ENCODE data around the gene FREM2. TPM values are rescaled to one million over a fixed set of nuclear protein-coding genes. Genes with fewer than 3 reads are reported as not detected.

The FREM2 gene
- polyA plus RNA-seq, 1 experiment = not detected

- ChIA-PET POLR2A (no interaction called here), CTCF (interaction anchor here (0.7 to 1.1 kb wide), 2 partner anchors 16 to 19 kb away, joined by 3 read pairs; no protein-coding TSS in a partner anchor)
- Histone ChIP-seq H3K36me3 (ENCODE audit: control insufficient read depth, insufficient read depth, low read length) (no peaks in the 10 kb centered on the region), H3K27me3 (ENCODE audit: control insufficient read depth, insufficient read depth, low read length) (no peaks in the 10 kb centered on the region; the same call in 1 of the 2 replicates), H3K4me3 (ENCODE audit: low read depth, low read length) (no peak overlapping the region)
- no peak for DNase-seq (ENCODE audit: low read depth)
- no peak for TF ChIP-seq CTCF (IDR thresholded peaks at IDR 0.05; ENCODE audit: insufficient read depth, low read depth, low read length)
Observed at GRCh38 chr13:38753878-38754277, 67.0 kb downstream of the FREM2 start.

- ChIA-PET CTCF (no interaction called here), POLR2A (no interaction called here)
- H3K4me3 ChIP-seq (ENCODE audit: low read depth, low read length) = no peak overlapping the region
- DNase-seq (ENCODE audit: low read depth) = no peak
- H3K27me3 ChIP-seq (ENCODE audit: control insufficient read depth, insufficient read depth, low read length) = no peaks in the 10 kb centered on the region; the same call in 1 of the 2 replicates
- H3K36me3 ChIP-seq (ENCODE audit: control insufficient read depth, insufficient read depth, low read length) = no peaks in the 10 kb centered on the region
- no peak for TF ChIP-seq CTCF (IDR thresholded peaks at IDR 0.05; ENCODE audit: insufficient read depth, low read depth, low read length)
Observed at GRCh38 chr13:38755793-38756192, 68.9 kb downstream of the FREM2 start.

- Histone ChIP-seq H3K27me3 (ENCODE audit: control insufficient read depth, insufficient read depth, low read length) (no peaks in the 10 kb centered on the region; the same call in 1 of the 2 replicates), H3K4me3 (ENCODE audit: low read depth, low read length) (no peak overlapping the region), H3K36me3 (ENCODE audit: control insufficient read depth, insufficient read depth, low read length) (no peaks in the 10 kb centered on the region)
- TF ChIP-seq CTCF (IDR thresholded peaks at IDR 0.05; ENCODE audit: insufficient read depth, low read depth, low read length) = no peak
- no peak for DNase-seq (ENCODE audit: low read depth)
- POLR2A ChIA-PET = no interaction called here
- CTCF ChIA-PET = no interaction called here
Observed at GRCh38 chr13:38758277-38758676, 71.4 kb downstream of the FREM2 start.

- no peak overlapping the region for H3K4me3 ChIP-seq (ENCODE audit: low read depth, low read length)
- no peak for TF ChIP-seq CTCF (IDR thresholded peaks at IDR 0.05; ENCODE audit: insufficient read depth, low read depth, low read length)
- ChIA-PET POLR2A (no interaction called here), CTCF (interaction anchor here (1.1 kb wide), 1 partner anchor 17 kb away, joined by 3 read pairs; no protein-coding TSS in a partner anchor)
- H3K27me3 ChIP-seq (ENCODE audit: control insufficient read depth, insufficient read depth, low read length) = no peaks in the 10 kb centered on the region; the same call in 1 of the 2 replicates
- no peak for DNase-seq (ENCODE audit: low read depth)
- H3K36me3 ChIP-seq (ENCODE audit: control insufficient read depth, insufficient read depth, low read length) = no peaks in the 10 kb centered on the region
Observed at GRCh38 chr13:38759390-38759789, 72.5 kb downstream of the FREM2 start.

GRCh38 chr13:38763446-38764381 lies 76.8 kb downstream of the FREM2 start:
- TF ChIP-seq CTCF (IDR thresholded peaks at IDR 0.05; ENCODE audit: insufficient read depth, low read depth, low read length) = peak; percentile 67
- CTCF ChIA-PET = interaction anchor here (0.7 to 2.3 kb wide), 3 partner anchors 16 to 46 kb away, joined by 3 to 5 read pairs (median 5); no protein-coding TSS in a partner anchor
- no peak for DNase-seq (ENCODE audit: low read depth)
- no peaks in the 10 kb centered on the region for H3K27me3 ChIP-seq (ENCODE audit: control insufficient read depth, insufficient read depth, low read length)
- POLR2A ChIA-PET = no interaction called here
- H3K36me3 ChIP-seq (ENCODE audit: control insufficient read depth, insufficient read depth, low read length) = no peaks in the 10 kb centered on the region
- H3K4me3 ChIP-seq (ENCODE audit: low read depth, low read length) = no peak overlapping the region

Measured in BJ (cell line).